Neural progenitor cell (in vitro differentiated cells): ENCODE measurements around the gene FAAP100.

Experiments
- CTCF ChIP-seq: fragments of 200-600 bp; sonication (generic); IDR thresholded peaks from 2 replicates; pipeline ENCODE4 v1.5.1; 2017; ENCODE audit warnings: antibody characterized with exemption, mild to moderate bottlenecking
- EZH2 ChIP-seq: fragments of 200-600 bp; sonication (generic); IDR thresholded peaks from 2 replicates; pipeline ENCODE4 v1.6.1; 2017; ENCODE audit warnings: antibody characterized with exemption, mild to moderate bottlenecking, moderate library complexity

- no peak for TF ChIP-seq CTCF
- no peak for TF ChIP-seq EZH2
These were observed 25.2 kb downstream of the FAAP100 start for GRCh38 chr17:81526662-81527571.
